Ovary (tissue), 9 donors: ENCODE data around the gene ZNF281. TPM values are rescaled to one million over a fixed set of nuclear protein-coding genes. Genes with fewer than 3 reads are reported as not detected.

Experiments used
- DNase-seq, 5 donors: peaks; one replicate each; pipeline ENCODE4 v3.0.0-alpha.2; 2019 to 2020
- H3K27ac ChIP-seq, 2 donors: fragments of 200-600 bp; one replicate each; pipeline versions ENCODE4 v1.5.1 to v1.8.0; 2019 to 2022
- H3K27me3 ChIP-seq: fragments of 200-600 bp; one replicate; pipeline ENCODE4 v1.8.0; 2022
- H3K36me3 ChIP-seq: fragments of 200-600 bp; sonication (generic); one replicate; pipeline ENCODE4 v1.5.1; 2019
- H3K4me1 ChIP-seq: one replicate; pipeline ENCODE4 v1.8.1; 2013; ENCODE audit warnings: mild to moderate bottlenecking, moderate library complexity; ENCODE audit not compliant: insufficient read depth
- H3K4me3 ChIP-seq: fragments of 200-600 bp; sonication (generic); one replicate; pipeline ENCODE4 v1.5.1; 2017
- H3K9me3 ChIP-seq, 2 donors: fragments of 200-600 bp in 1 of 2; sonication (generic) in 1 of 2; one replicate each; pipeline versions ENCODE4 v1.5.1 to v1.8.1; 2013 to 2019; ENCODE audit warnings: mild to moderate bottlenecking in 1 of 2, moderate library complexity in 1 of 2
- CTCF ChIP-seq, 3 donors: fragments of 450-650 bp in 2 of 3; fragments of 200-600 bp in 1 of 3; IDR thresholded peaks; one replicate each; pipeline versions ENCODE4 v1.5.1 to v1.8.0; 2016 to 2022; ENCODE audit warnings: antibody characterized with exemption in 3 of 3, mild to moderate bottlenecking in 1 of 3
- EP300 ChIP-seq: sonication (generic); formaldehyde crosslinking; IDR thresholded peaks from one replicate; pipeline ENCODE4 v1.6.1; 2017; ENCODE audit warnings: antibody characterized with exemption
- POLR2A ChIP-seq: fragments of 450-650 bp; IDR thresholded peaks from one replicate; pipeline ENCODE4 v1.6.1; 2017; ENCODE audit warnings: antibody characterized with exemption, mild to moderate bottlenecking, moderate library complexity
- WGBS, 3 donors: extraction: QIAGEN DNeasy Blood & Tissue Kit in 1 of 3; methylation state at CpG; one replicate each; pipeline versions ENCODE4 v1.1.5 to v1.1.7; 2013 to 2017; 5-methylcytosine and 5-hydroxymethylcytosine counted together
- intact Hi-C, 4 donors: fragments of 100-400 bp; cut with DNase I; formaldehyde crosslinking; loops; one replicate each; pipeline versions ENCODE4 v1.11.0 to v1.15.1; 2022 to 2023
- polyA plus RNA-seq, 2 donors: library from polyadenylated mRNA; stranded (reverse); fragments of 200-250 nt in 1 of 2; fragments of 350-450 nt in 1 of 2; fragmentation: Illumina TruSeq in 1 of 2; extraction: RNeasy Lipid Tissue Mini Kit (QIAGEN cat#74804) in 1 of 2; gene quantifications; one replicate each; pipeline ENCODE4 v1.2.3, GENCODE V29; 2013 to 2014
- total RNA-seq, 7 donors: library from RNA; depleted of rRNA in 2 of 7; stranded (reverse); fragments of >200 nt in 2 of 7; fragmentation: NEBNext Ultra II Directional in 3 of 7; extraction: Animal tissue kit (Norgen Biotek cat#: 25700) in 3 of 7; gene quantifications; one replicate each; pipeline versions ENCODE4 v1.1.0 to v1.2.4, GENCODE V29; 2016 to 2023
- donor health status: DM: no; HTN: no; CAD: no; lungs with moderate emphysema.
- donor health status: DM: no; HTN: no; CAD: no.
- donor health status: Bipolar disorder and iron deficiency.
- donor health status: DM: yes; HTN: yes; CAD: no.
- donor health status: DM: no; HTN: no; CAD: no.
- donor health status: DM: yes; HTN: yes; CAD: no.

ZNF281 gene
- total and polyA plus RNA-seq, 9 donors: 3.7 to 12.4 (median 10.7) TPM

- no peaks in the 10 kb centered on the region for H3K36me3 ChIP-seq
- H3K4me1 ChIP-seq: no peaks in the 10 kb centered on the region
- H3K27ac ChIP-seq: no peak overlapping the region
- no peak for TF ChIP-seq EP300
- no peak for TF ChIP-seq POLR2A
- TF ChIP-seq CTCF (IDR thresholded peaks at IDR 0.05): no peak
- H3K4me3 ChIP-seq: no peak overlapping the region
- DNase-seq: no peak
- intact Hi-C loops: no loop called here
- no peaks in the 10 kb centered on the region for H3K9me3 ChIP-seq
- no peaks in the 10 kb centered on the region for H3K27me3 ChIP-seq
- WGBS, 3 donors: 80 to 87% (median 86%) methylated on average over 3 of the region's 3 CpGs
Measured at GRCh38 chr1:200379940-200380588, 29.8 kb downstream of the ZNF281 start.

GRCh38 chr1:200379432-200379757 lies 30.4 kb downstream of the ZNF281 start:
- Histone ChIP-seq H3K4me3 (no peak overlapping the region), H3K27ac (no peak overlapping the region), H3K4me1 (no peaks in the 10 kb centered on the region), H3K9me3 (no peaks in the 10 kb centered on the region), H3K27me3 (no peaks in the 10 kb centered on the region), H3K36me3 (no peaks in the 10 kb centered on the region)
- no peak for DNase-seq
- 13 to 30% (median 29%) methylated on average over 1 of the region's 1 CpG for WGBS, 3 donors
- TF ChIP-seq EP300 (no peak), POLR2A (no peak), CTCF (IDR thresholded peaks at IDR 0.05) (no peak)
- intact Hi-C loops: no loop called here

- no peak for TF ChIP-seq POLR2A
- TF ChIP-seq EP300: no peak
- TF ChIP-seq CTCF (IDR thresholded peaks at IDR 0.05): no peak
- H3K4me3 ChIP-seq: no peak overlapping the region
- H3K36me3 ChIP-seq: no peaks in the 10 kb centered on the region
- H3K4me1 ChIP-seq: no peaks in the 10 kb centered on the region
- WGBS, 3 donors: 69 to 77% (median 74%) methylated on average over 1 of the region's 1 CpG
- no peaks in the 10 kb centered on the region for H3K9me3 ChIP-seq
- H3K27me3 ChIP-seq: no peaks in the 10 kb centered on the region
- no peak overlapping the region for H3K27ac ChIP-seq
- intact Hi-C loops: no loop called here
- DNase-seq: no peak
Measured at GRCh38 chr1:200378096-200378495, 31.7 kb downstream of the ZNF281 start.

- intact Hi-C loops: no loop called here
- no peaks in the 10 kb centered on the region for H3K9me3 ChIP-seq
- H3K4me1 ChIP-seq: no peaks in the 10 kb centered on the region
- H3K4me3 ChIP-seq: no peak overlapping the region
- no peak overlapping the region for H3K27ac ChIP-seq
- H3K36me3 ChIP-seq: no peaks in the 10 kb centered on the region
- no peaks in the 10 kb centered on the region for H3K27me3 ChIP-seq
- no peak for DNase-seq
- no peak for TF ChIP-seq EP300
Measured at GRCh38 chr1:200376528-200376927, 33.3 kb downstream of the ZNF281 start.

- no peaks in the 10 kb centered on the region for H3K36me3 ChIP-seq
- H3K9me3 ChIP-seq: no peaks in the 10 kb centered on the region
- H3K27ac ChIP-seq: no peak overlapping the region
- no peak for DNase-seq
- no peaks in the 10 kb centered on the region for H3K4me1 ChIP-seq
- TF ChIP-seq EP300 (no peak), POLR2A (no peak), CTCF (IDR thresholded peaks at IDR 0.05) (no peak)
- no peaks in the 10 kb centered on the region for H3K27me3 ChIP-seq
- no peak overlapping the region for H3K4me3 ChIP-seq
- intact Hi-C loops: no loop called here
- WGBS, 3 donors: 42 to 54% (median 45%) methylated on average over 7 of the region's 7 CpGs
Measured at GRCh38 chr1:200374569-200375295, 35.1 kb downstream of the ZNF281 start.
